Gastrocnemius medialis (tissue), 4 donors: Measurements from ENCODE around the gene VWA8. TPM values are rescaled to one million over a fixed set of nuclear protein-coding genes. Genes with fewer than 3 reads are reported as not detected.

ENCODE experiments used
- ATAC-seq, 2 donors: fragments of 150-250 bp; one replicate each; pipeline ENCODE4 v1.9.1; 2016
- DNase-seq, 2 donors: peaks; one replicate each; pipeline ENCODE4 v3.0.0-alpha.2; 2019
- H3K27ac ChIP-seq, 4 donors: fragments of 200-600 bp; sonication (generic); 1 replicate in 1 of 4; 2 replicates in 3 of 4; pipeline ENCODE4 v1.5.1; 2016 to 2018; ENCODE audit warnings: mild to moderate bottlenecking in 2 of 4, moderate library complexity in 1 of 4
- H3K27me3 ChIP-seq, 3 donors: fragments of 200-600 bp; sonication (generic) in 2 of 3; 1 replicate in 1 of 3; 2 replicates in 2 of 3; pipeline versions ENCODE4 v1.5.1 to v1.6.0; 2016 to 2019; ENCODE audit warnings: mild to moderate bottlenecking in 1 of 3, moderate library complexity in 1 of 3
- H3K36me3 ChIP-seq, 2 donors: fragments of 200-600 bp; sonication (generic) in 1 of 2; one replicate each; pipeline ENCODE4 v1.5.1; 2017 to 2018
- H3K4me1 ChIP-seq, 2 donors: fragments of 200-600 bp; sonication (generic) in 1 of 2; one replicate each; pipeline ENCODE4 v1.5.1; 2016 to 2017; ENCODE audit warnings: mild to moderate bottlenecking in 2 of 2
- H3K4me3 ChIP-seq, 4 donors: fragments of 200-600 bp; sonication (generic) in 3 of 4; 1 replicate in 1 of 4; 2 replicates in 3 of 4; pipeline ENCODE4 v1.5.1; 2016 to 2019; ENCODE audit warnings: mild to moderate bottlenecking in 2 of 4
- H3K9me3 ChIP-seq, 3 donors: fragments of 200-600 bp; sonication (generic) in 2 of 3; 1 replicate in 1 of 3; 2 replicates in 2 of 3; pipeline ENCODE4 v1.5.1; 2016 to 2019
- CTCF ChIP-seq, 5 experiments: fragments of 450-650 bp in 3 of 5; fragments of 200-600 bp in 2 of 5; sonication (generic) in 2 of 5; IDR thresholded peaks in 4 of 5; conservative IDR thresholded peaks in 1 of 5; 1 replicate in 4 of 5; 2 replicates in 1 of 5; pipeline ENCODE4 v1.5.1; 2016 to 2019; ENCODE audit warnings: antibody characterized with exemption in 5 of 5, mild to moderate bottlenecking in 3 of 5, moderate library complexity in 3 of 5
- POLR2A ChIP-seq, 2 donors: fragments of 450-650 bp; IDR thresholded peaks; one replicate each; pipeline ENCODE4 v1.6.1; 2017; ENCODE audit warnings: antibody characterized with exemption in 2 of 2, mild to moderate bottlenecking in 2 of 2, moderate library complexity in 2 of 2
- in situ Hi-C, 4 donors: fragments of 200-750 bp; cut with MboI; loops; one replicate each; pipeline versions ENCODE4 v1.15.0 to v1.8.0; 2017; ENCODE audit warnings: low sequenced_read_pairs in 4 of 4
- intact Hi-C: fragments of 100-400 bp; cut with DNase I; formaldehyde crosslinking; loops from one replicate; pipeline ENCODE4 v1.15.1; 2023; ENCODE audit warnings: low total_unique reads
- total RNA-seq, 4 donors: library from RNA; depleted of rRNA; stranded (reverse); fragments of >200 nt; gene quantifications; one replicate each; pipeline versions ENCODE4 v1.1.0 to v1.2.3, GENCODE V29; 2016

Gene VWA8
- total RNA-seq: 10 to 100 TPM; 24.7 to 37.9 (median 29.7) TPM

DNA sequence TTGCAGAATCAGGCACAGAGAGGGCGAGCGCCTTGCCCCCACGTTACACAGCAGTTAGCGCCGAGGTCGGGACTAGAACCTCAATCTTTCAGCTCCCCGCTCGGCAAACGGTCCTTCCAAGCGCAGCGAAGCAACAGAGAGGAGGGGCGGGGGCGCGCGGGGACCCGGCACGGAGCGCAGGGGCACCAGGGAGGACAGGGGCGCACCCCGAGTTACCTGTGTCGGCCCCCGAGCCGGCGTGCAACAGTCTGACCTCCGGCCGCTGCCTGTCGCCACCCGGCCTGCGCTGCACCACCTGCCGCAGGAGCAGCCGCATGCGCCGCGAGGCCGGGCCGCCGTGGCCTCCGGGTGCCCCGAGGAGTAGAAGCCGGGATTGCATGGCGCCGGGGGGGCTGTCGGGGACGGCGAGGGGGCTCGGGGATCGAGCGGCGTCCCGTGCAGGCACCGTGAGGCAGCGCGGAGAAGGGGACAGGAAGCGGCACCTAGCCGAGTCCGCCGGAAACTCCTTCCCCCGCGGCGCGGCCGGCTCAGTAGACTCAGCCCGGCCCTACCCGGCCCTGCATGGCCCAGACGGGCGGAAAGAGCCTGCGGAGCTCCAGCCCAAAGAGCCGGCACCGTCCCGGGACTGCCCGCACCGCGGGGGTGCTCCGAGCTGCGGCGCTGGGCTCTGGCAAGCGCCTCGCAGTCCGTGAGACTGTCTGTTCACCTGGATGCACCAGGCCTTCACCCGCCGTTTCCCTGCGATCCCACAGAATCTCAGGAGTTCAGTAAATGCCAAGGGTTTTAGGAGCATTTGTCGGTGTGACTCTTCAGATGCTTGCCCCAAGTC is at the start of gene VWA8:
VWA8 (minus strand) TSS at position 473 of the 829 bp plus-strand sequence; CDS start at position 379, 94 bp downstream.
- peaks cover 16 to 25% of the 10 kb centered on the region in 2 donors for H3K4me1 ChIP-seq
- H3K36me3 ChIP-seq: no peaks in the 10 kb centered on the region
- peak; percentile 85 to 86 for ATAC-seq
- no peak for TF ChIP-seq CTCF (IDR thresholded peaks at IDR 0.05 in 4 of 5, conservative IDR thresholded peaks at IDR 0.05 in 1 of 5)
- no peak for TF ChIP-seq POLR2A (IDR thresholded peaks at IDR 0.05)
- in situ Hi-C loops (no loop called here), intact Hi-C loops (loop anchor here (1.0 to 10.0 kb wide), 3 partner anchors 46 to 226 kb away; no protein-coding TSS in a partner anchor)
- H3K4me3 ChIP-seq: peak within 1 kb of the TSS; percentile 83 to 92 (median 88)
- H3K9me3 ChIP-seq: no peaks in the 10 kb centered on the region
- DNase-seq: peak; percentile 58 to 82
- H3K27me3 ChIP-seq: no peaks in the 10 kb centered on the region
- H3K27ac ChIP-seq: peak within 1 kb of the TSS; percentile 88 to 92 (median 90)

DNA sequence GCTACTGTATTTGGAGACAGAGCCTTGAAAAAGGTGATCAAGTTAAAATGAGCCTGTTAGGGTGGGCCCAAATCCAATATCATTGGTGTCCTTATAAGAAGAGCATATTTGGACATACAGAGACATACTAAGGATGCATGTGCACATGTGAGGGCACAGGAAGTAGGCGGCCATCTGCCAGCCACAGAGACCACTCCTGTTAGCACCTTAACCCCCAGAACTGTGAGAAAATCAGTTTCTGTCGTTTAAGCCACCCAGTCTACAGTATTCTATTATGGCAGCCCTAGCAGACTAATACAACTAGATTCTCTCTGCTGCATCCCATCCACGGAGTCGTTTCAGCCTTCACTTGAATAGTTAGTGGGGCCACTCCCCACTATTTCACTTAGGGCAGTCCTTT is 48.1 kb upstream of the VWA8 start:
- Histone ChIP-seq H3K36me3 (no peaks in the 10 kb centered on the region), H3K27me3 (no peaks in the 10 kb centered on the region), H3K4me1 (peaks cover 0 to 5% of the 10 kb centered on the region in 2 donors), H3K4me3 (no peak overlapping the region), H3K27ac (no peak overlapping the region), H3K9me3 (no peaks in the 10 kb centered on the region)
- DNase-seq (no peak), ATAC-seq (no peak)
- intact Hi-C loops: no loop called here
- TF ChIP-seq POLR2A (IDR thresholded peaks at IDR 0.05) (no peak), CTCF (IDR thresholded peaks at IDR 0.05 in 4 of 5, conservative IDR thresholded peaks at IDR 0.05 in 1 of 5) (no peak)
- in situ Hi-C loops: no loop called here

GRCh38 chr13:42007844-42008243 is 46.9 kb upstream of the VWA8 start:
- no peaks in the 10 kb centered on the region for H3K36me3 ChIP-seq
- DNase-seq (no peak), ATAC-seq (no peak)
- TF ChIP-seq CTCF (IDR thresholded peaks at IDR 0.05 in 4 of 5, conservative IDR thresholded peaks at IDR 0.05 in 1 of 5): no peak
- no peak for TF ChIP-seq POLR2A (IDR thresholded peaks at IDR 0.05)
- in situ Hi-C loops (no loop called here), intact Hi-C loops (no loop called here)
- peaks cover 0 to 5% of the 10 kb centered on the region in 2 donors for H3K4me1 ChIP-seq
- no peak overlapping the region for H3K4me3 ChIP-seq
- no peaks in the 10 kb centered on the region for H3K9me3 ChIP-seq
- no peak overlapping the region for H3K27ac ChIP-seq
- H3K27me3 ChIP-seq: no peaks in the 10 kb centered on the region

GRCh38 chr13:42002066-42002465 is 41.2 kb upstream of the VWA8 start:
- no peaks in the 10 kb centered on the region for H3K27me3 ChIP-seq
- H3K9me3 ChIP-seq: no peaks in the 10 kb centered on the region
- TF ChIP-seq CTCF (IDR thresholded peaks at IDR 0.05 in 4 of 5, conservative IDR thresholded peaks at IDR 0.05 in 1 of 5) (no peak), POLR2A (IDR thresholded peaks at IDR 0.05) (no peak)
- ATAC-seq: no peak
- intact Hi-C loops (no loop called here), in situ Hi-C loops (no loop called here)
- H3K4me1 ChIP-seq: no peaks in the 10 kb centered on the region
- H3K27ac ChIP-seq: no peak overlapping the region
- H3K4me3 ChIP-seq: no peak overlapping the region
- DNase-seq: no peak
- no peaks in the 10 kb centered on the region for H3K36me3 ChIP-seq
